ENCODE data around the gene CLN6. TPM values are rescaled to one million over a fixed set of nuclear protein-coding genes. Genes with fewer than 3 reads are reported as not detected.

The CLN6 gene
- total RNA-seq, 1 donor from 2014 or later: 26.1 TPM

GRCh38 chr15:68197661-68198437, 31.7 kb downstream of the CLN6 start:
- Mint-ChIP-seq H3K27me3 (ENCODE audit: unreplicated experiment) (peaks cover 10% of the 10 kb centered on the region), H3K4me3 (ENCODE audit: unreplicated experiment) (no peak overlapping the region), H3K27ac (ENCODE audit: unreplicated experiment) (no peak overlapping the region), H3K4me1 (ENCODE audit: low read depth, unreplicated experiment) (peaks cover 15% of the 10 kb centered on the region), H3K36me3 (ENCODE audit: unreplicated experiment) (no peaks in the 10 kb centered on the region), H3K9me3 (ENCODE audit: unreplicated experiment) (peaks cover 4% of the 10 kb centered on the region)
- no peak for DNase-seq
- TF ChIP-seq CTCF (IDR thresholded peaks at IDR 0.05; ENCODE audit: partially characterized antibody, unreplicated experiment): no peak

GRCh38 chr15:68197170-68197492, 32.4 kb downstream of the CLN6 start:
- no peak for TF ChIP-seq CTCF (IDR thresholded peaks at IDR 0.05; ENCODE audit: partially characterized antibody, unreplicated experiment)
- H3K4me1 Mint-ChIP-seq (ENCODE audit: low read depth, unreplicated experiment): peaks cover 15% of the 10 kb centered on the region
- H3K4me3 Mint-ChIP-seq (ENCODE audit: unreplicated experiment): no peak overlapping the region
- no peaks in the 10 kb centered on the region for H3K36me3 Mint-ChIP-seq (ENCODE audit: unreplicated experiment)
- H3K27ac Mint-ChIP-seq (ENCODE audit: unreplicated experiment): no peak overlapping the region
- H3K9me3 Mint-ChIP-seq (ENCODE audit: unreplicated experiment): peaks cover 4% of the 10 kb centered on the region
- peaks cover 10% of the 10 kb centered on the region for H3K27me3 Mint-ChIP-seq (ENCODE audit: unreplicated experiment)
- DNase-seq: no peak

GRCh38 chr15:68196445-68197169, 32.9 kb downstream of the CLN6 start:
- H3K9me3 Mint-ChIP-seq (ENCODE audit: unreplicated experiment): peaks cover 4% of the 10 kb centered on the region
- H3K4me1 Mint-ChIP-seq (ENCODE audit: low read depth, unreplicated experiment): peaks cover 15% of the 10 kb centered on the region
- no peak overlapping the region for H3K4me3 Mint-ChIP-seq (ENCODE audit: unreplicated experiment)
- no peak overlapping the region for H3K27ac Mint-ChIP-seq (ENCODE audit: unreplicated experiment)
- H3K27me3 Mint-ChIP-seq (ENCODE audit: unreplicated experiment): peaks cover 10% of the 10 kb centered on the region
- no peak for TF ChIP-seq CTCF (IDR thresholded peaks at IDR 0.05; ENCODE audit: partially characterized antibody, unreplicated experiment)
- no peak for DNase-seq
- H3K36me3 Mint-ChIP-seq (ENCODE audit: unreplicated experiment): no peaks in the 10 kb centered on the region

GRCh38 chr15:68195336-68196112, 34.0 kb downstream of the CLN6 start:
- Mint-ChIP-seq H3K27me3 (ENCODE audit: unreplicated experiment) (peaks cover 10% of the 10 kb centered on the region), H3K36me3 (ENCODE audit: unreplicated experiment) (no peaks in the 10 kb centered on the region), H3K4me3 (ENCODE audit: unreplicated experiment) (no peak overlapping the region), H3K4me1 (ENCODE audit: low read depth, unreplicated experiment) (peaks cover 15% of the 10 kb centered on the region), H3K9me3 (ENCODE audit: unreplicated experiment) (peaks cover 4% of the 10 kb centered on the region), H3K27ac (ENCODE audit: unreplicated experiment) (peak overlapping the region; percentile 43)
- no peak for TF ChIP-seq CTCF (IDR thresholded peaks at IDR 0.05; ENCODE audit: partially characterized antibody, unreplicated experiment)
- no peak for DNase-seq
